ENCODE results near the gene RDH13. TPM values are rescaled to one million over a fixed set of nuclear protein-coding genes. Genes with fewer than 3 reads are reported as not detected.
"Not testable (repeated sequence)": the region's sequence is repeated elsewhere in the genome, so short reads cannot be mapped to it uniquely, and the experiment has no call there.

Gene RDH13
- polyA plus RNA-seq, 2 of the 4 experiments (the other 2 are of a cell fraction): 10.6 to 12.8 TPM

GRCh38 chr19:55000761-55001160 lies 62.2 kb downstream of the RDH13 start:
- 31% methylated on average over 5 of the region's 5 CpGs for WGBS (ENCODE audit: missing lambda C conversion rate)
- ATAC-seq (no peak), FAIRE-seq (no peak), DNase-seq (ENCODE audit: low read depth in 1 of 2, low spot score in 1 of 2) (no peak)
- ChIA-PET POLR2A (no interaction called here), CTCF (interaction anchor here (0.6 to 1.0 kb wide), 3 partner anchors 90 to 120 kb away, joined by 3 read pairs; no protein-coding TSS in a partner anchor)
- TF ChIP-seq TP53 (CRISPR knock-in tag; IDR thresholded peaks at IDR 0.05) (no peak), GATA3 (IDR thresholded peaks at IDR 0.05; ENCODE audit: borderline replicate concordance) (no peak), RNF2 (IDR thresholded peaks at IDR 0.05; ENCODE audit: borderline replicate concordance, low read depth) (no peak), FOXS1 (CRISPR knock-in tag; IDR thresholded peaks at IDR 0.05) (no peak), RARB (CRISPR knock-in tag; IDR thresholded peaks at IDR 0.05) (no peak), ZNF302 (CRISPR knock-in tag; IDR thresholded peaks at IDR 0.05) (no peak), EP300 (IDR thresholded peaks at IDR 0.05) (no peak)
- H3K4me3 ChIP-seq: no peak overlapping the region
- no peak overlapping the region for H3K27ac ChIP-seq
- H3K4me1 ChIP-seq: no peaks in the 10 kb centered on the region
- peaks cover 13% of the 10 kb centered on the region for H3K9me3 ChIP-seq
- no peak overlapping the region for H3K4me2 ChIP-seq

GRCh38 chr19:54998751-54999239 lies 64.2 kb downstream of the RDH13 start:
- CTCF ChIA-PET; H3K4me2 ChIP-seq; H3K9me3 ChIP-seq; DNase-seq (ENCODE audit: low read depth in 1 of 2, low spot score in 1 of 2); ATAC-seq; POLR2A ChIA-PET; H3K4me3 ChIP-seq; H3K4me1 ChIP-seq; FAIRE-seq; H3K27ac ChIP-seq: not testable (repeated sequence)
- 75% methylated on average over 23 of the region's 23 CpGs for WGBS (ENCODE audit: missing lambda C conversion rate)

- Histone ChIP-seq H3K9me3 (no peaks in the 10 kb centered on the region), H3K4me1 (no peaks in the 10 kb centered on the region), H3K27ac (no peak overlapping the region), H3K4me2 (no peak overlapping the region), H3K4me3 (no peak overlapping the region)
- POLR2A ChIA-PET: no interaction called here
- FAIRE-seq (no peak), DNase-seq (ENCODE audit: low read depth in 1 of 2, low spot score in 1 of 2) (no peak), ATAC-seq (no peak)
- CTCF ChIA-PET: interaction anchor here (0.6 kb wide), 1 partner anchor 41 kb away, joined by 3 read pairs; no protein-coding TSS in a partner anchor
- TF ChIP-seq CEBPB (IDR thresholded peaks at IDR 0.05): no peak
- TF ChIP-seq TP53 (CRISPR knock-in tag; IDR thresholded peaks at IDR 0.05): no peak
- TF ChIP-seq PHF8 (IDR thresholded peaks at IDR 0.05; ENCODE audit: borderline replicate concordance, low read depth): no peak
- no peak for TF ChIP-seq EP300 (IDR thresholded peaks at IDR 0.05)
- TF ChIP-seq HOXB5 (CRISPR knock-in tag; IDR thresholded peaks at IDR 0.05): no peak
- WGBS (ENCODE audit: missing lambda C conversion rate): 47% methylated on average over 3 of the region's 3 CpGs
Measured at GRCh38 chr19:54995561-54995960, 67.4 kb downstream of the RDH13 start.

Other genes starting within 250 kb of the RDH13 start
- not detected in 2 replicates for gene KIR3DL1, start 246.7 kb downstream of the RDH13 start, polyA plus RNA-seq (2011; rRNA removed)
- not detected in 3 replicates for gene KIR3DL1, start 246.7 kb downstream of the RDH13 start, polyA plus RNA-seq (2017; fragmentation: RNase III; extraction: RNeasy Plus Mini Kit Qiagen cat#74134 plus additional on column Dnase treatment)
- gene KIR2DS4, start 230.5 kb downstream of the RDH13 start, polyA plus RNA-seq (2011; rRNA removed): not detected in 2 replicates
- not detected in 3 replicates for gene KIR2DS4, start 230.5 kb downstream of the RDH13 start, polyA plus RNA-seq (2017; fragmentation: RNase III; extraction: RNeasy Plus Mini Kit Qiagen cat#74134 plus additional on column Dnase treatment)
- gene KIR3DL2, start 212.7 kb downstream of the RDH13 start, polyA plus RNA-seq (2011; rRNA removed): not detected in 2 replicates
- gene KIR3DL2, start 212.7 kb downstream of the RDH13 start, polyA plus RNA-seq (2017; fragmentation: RNase III; extraction: RNeasy Plus Mini Kit Qiagen cat#74134 plus additional on column Dnase treatment): not detected in 3 replicates
- not detected in 2 replicates for gene FCAR, start 188.9 kb downstream of the RDH13 start, polyA plus RNA-seq (2011; rRNA removed)
- gene FCAR, start 188.9 kb downstream of the RDH13 start, polyA plus RNA-seq (2017; fragmentation: RNase III; extraction: RNeasy Plus Mini Kit Qiagen cat#74134 plus additional on column Dnase treatment): not detected in 3 replicates
- gene NCR1, start 157.0 kb downstream of the RDH13 start, polyA plus RNA-seq (2011; rRNA removed): not detected in 2 replicates
- gene NCR1, start 157.0 kb downstream of the RDH13 start, polyA plus RNA-seq (2017; fragmentation: RNase III; extraction: RNeasy Plus Mini Kit Qiagen cat#74134 plus additional on column Dnase treatment): not detected in 3 replicates
- not detected in 2 replicates for gene NLRP7, start 115.6 kb downstream of the RDH13 start, polyA plus RNA-seq (2011; rRNA removed)
- not detected in 3 replicates for gene NLRP7, start 115.6 kb downstream of the RDH13 start, polyA plus RNA-seq (2017; fragmentation: RNase III; extraction: RNeasy Plus Mini Kit Qiagen cat#74134 plus additional on column Dnase treatment)
- gene NLRP2, start 96.8 kb downstream of the RDH13 start, polyA plus RNA-seq (2011; rRNA removed): 53.3 and 83.2 TPM in 2 replicates
- 37.2 to 40.8 TPM (median 38.8 TPM) in 3 replicates for gene NLRP2, start 96.8 kb downstream of the RDH13 start, polyA plus RNA-seq (2017; fragmentation: RNase III; extraction: RNeasy Plus Mini Kit Qiagen cat#74134 plus additional on column Dnase treatment)
- gene GP6, start 24.9 kb downstream of the RDH13 start, polyA plus RNA-seq (2011; rRNA removed): 0.08 and 0.17 TPM in 2 replicates
- 0.08 to 0.12 TPM in 2 of 3 replicates, not detected in the other for gene GP6, start 24.9 kb downstream of the RDH13 start, polyA plus RNA-seq (2017; fragmentation: RNase III; extraction: RNeasy Plus Mini Kit Qiagen cat#74134 plus additional on column Dnase treatment)
- 3.8 and 5.3 TPM in 2 replicates for gene EPS8L1, start 12.7 kb upstream of the RDH13 start, polyA plus RNA-seq (2011; rRNA removed)
- gene EPS8L1, start 12.7 kb upstream of the RDH13 start, polyA plus RNA-seq (2017; fragmentation: RNase III; extraction: RNeasy Plus Mini Kit Qiagen cat#74134 plus additional on column Dnase treatment): 3.5 to 3.8 TPM (median 3.7 TPM) in 3 replicates
- 18.0 and 22.0 TPM in 2 replicates for gene PPP1R12C, start 54.5 kb upstream of the RDH13 start, polyA plus RNA-seq (2011; rRNA removed)
- gene PPP1R12C, start 54.5 kb upstream of the RDH13 start, polyA plus RNA-seq (2017; fragmentation: RNase III; extraction: RNeasy Plus Mini Kit Qiagen cat#74134 plus additional on column Dnase treatment): 62.1 to 70.3 TPM (median 70.2 TPM) in 3 replicates
- gene TNNT1, start 86.1 kb upstream of the RDH13 start, polyA plus RNA-seq (2011; rRNA removed): 73.0 and 140 TPM in 2 replicates
- gene TNNT1, start 86.1 kb upstream of the RDH13 start, polyA plus RNA-seq (2017; fragmentation: RNase III; extraction: RNeasy Plus Mini Kit Qiagen cat#74134 plus additional on column Dnase treatment): 118 to 155 TPM (median 155 TPM) in 3 replicates
- 4.0 and 7.8 TPM in 2 replicates for gene TNNI3, start 94.6 kb upstream of the RDH13 start, polyA plus RNA-seq (2011; rRNA removed)
- gene TNNI3, start 94.6 kb upstream of the RDH13 start, polyA plus RNA-seq (2017; fragmentation: RNase III; extraction: RNeasy Plus Mini Kit Qiagen cat#74134 plus additional on column Dnase treatment): 6.2 to 7.2 TPM (median 6.5 TPM) in 3 replicates
- gene DNAAF3, start 103.5 kb upstream of the RDH13 start, polyA plus RNA-seq (2011; rRNA removed): 3.1 and 4.0 TPM in 2 replicates
- 3.7 to 5.4 TPM (median 5.3 TPM) in 3 replicates for gene DNAAF3, start 103.5 kb upstream of the RDH13 start, polyA plus RNA-seq (2017; fragmentation: RNase III; extraction: RNeasy Plus Mini Kit Qiagen cat#74134 plus additional on column Dnase treatment)
- gene SYT5, start 117.1 kb upstream of the RDH13 start, polyA plus RNA-seq (2011; rRNA removed): 0.23 and 0.69 TPM in 2 replicates
- gene SYT5, start 117.1 kb upstream of the RDH13 start, polyA plus RNA-seq (2017; fragmentation: RNase III; extraction: RNeasy Plus Mini Kit Qiagen cat#74134 plus additional on column Dnase treatment): 0.43 to 0.65 TPM (median 0.63 TPM) in 3 replicates
- 4.2 and 5.4 TPM in 2 replicates for gene PTPRH, start 146.4 kb upstream of the RDH13 start, polyA plus RNA-seq (2011; rRNA removed)
- 1.5 to 1.8 TPM (median 1.6 TPM) in 3 replicates for gene PTPRH, start 146.4 kb upstream of the RDH13 start, polyA plus RNA-seq (2017; fragmentation: RNase III; extraction: RNeasy Plus Mini Kit Qiagen cat#74134 plus additional on column Dnase treatment)
- 1.6 TPM in 2 replicates for gene TMEM86B, start 165.6 kb upstream of the RDH13 start, polyA plus RNA-seq (2011; rRNA removed)
- gene TMEM86B, start 165.6 kb upstream of the RDH13 start, polyA plus RNA-seq (2017; fragmentation: RNase III; extraction: RNeasy Plus Mini Kit Qiagen cat#74134 plus additional on column Dnase treatment): 2.8 to 3.4 TPM (median 3.2 TPM) in 3 replicates
- 42.9 and 44.6 TPM in 2 replicates for gene PPP6R1, start 195.9 kb upstream of the RDH13 start, polyA plus RNA-seq (2011; rRNA removed)
- 72.9 to 78.0 TPM (median 76.2 TPM) in 3 replicates for gene PPP6R1, start 195.9 kb upstream of the RDH13 start, polyA plus RNA-seq (2017; fragmentation: RNase III; extraction: RNeasy Plus Mini Kit Qiagen cat#74134 plus additional on column Dnase treatment)
- gene HSPBP1, start 217.0 kb upstream of the RDH13 start, polyA plus RNA-seq (2011; rRNA removed): 52.1 and 55.3 TPM in 2 replicates
- gene HSPBP1, start 217.0 kb upstream of the RDH13 start, polyA plus RNA-seq (2017; fragmentation: RNase III; extraction: RNeasy Plus Mini Kit Qiagen cat#74134 plus additional on column Dnase treatment): 121 to 127 TPM (median 123 TPM) in 3 replicates
- 5.5 and 6.6 TPM in 2 replicates for gene BRSK1, start 220.8 kb upstream of the RDH13 start, polyA plus RNA-seq (2011; rRNA removed)
- 5.0 to 6.1 TPM (median 5.4 TPM) in 3 replicates for gene BRSK1, start 220.8 kb upstream of the RDH13 start, polyA plus RNA-seq (2017; fragmentation: RNase III; extraction: RNeasy Plus Mini Kit Qiagen cat#74134 plus additional on column Dnase treatment)